Cardiac muscle cell (in vitro differentiated cells and primary cell): ENCODE measurements around the gene GABRE. TPM values are rescaled to one million over a fixed set of nuclear protein-coding genes. Genes with fewer than 3 reads are reported as not detected.
"Not testable (repeated sequence)": the region's sequence is repeated elsewhere in the genome, so short reads cannot be mapped to it uniquely, and the experiment has no call there.

Source experiments
- DNase-seq, 2 donors: peaks; one replicate each; pipeline versions ENCODE4 v3.0.0 to v3.0.0-alpha.2; 2010 to 2017; ENCODE audit warnings: low read depth in 1 of 2, low spot score in 1 of 2
- H3K27ac ChIP-seq: fragments of 200-600 bp; sonication (generic); 2 replicates; pipeline ENCODE4 v1.5.1; 2016
- H3K27me3 ChIP-seq: fragments of 200-600 bp; sonication (generic); 2 replicates; pipeline ENCODE4 v1.6.0; 2016; ENCODE audit warnings: control low read depth
- H3K36me3 ChIP-seq: fragments of 200-600 bp; sonication (generic); 2 replicates; pipeline ENCODE4 v1.5.1; 2016; ENCODE audit warnings: control low read depth
- H3K4me1 ChIP-seq: fragments of 200-600 bp; sonication (generic); 2 replicates; pipeline ENCODE4 v1.8.1; 2017; ENCODE audit warnings: low read depth, mild to moderate bottlenecking, mixed run types
- H3K4me3 ChIP-seq: fragments of 200-600 bp; sonication (generic); 2 replicates; pipeline ENCODE4 v1.5.1; 2016; ENCODE audit warnings: mild to moderate bottlenecking
- H3K9me3 ChIP-seq: fragments of 200-600 bp; sonication (generic); 2 replicates; pipeline ENCODE4 v1.5.1; 2017; ENCODE audit warnings: low read depth, mild to moderate bottlenecking, control low read depth
- polyA plus RNA-seq: library from polyadenylated mRNA; unstranded; fragments of >200 nt; fragmentation: Nextera tagmentation; extraction: Ambion mirVana; gene quantifications from 2 replicates; pipeline ENCODE4 v1.2.1, GENCODE V29; 2016
- total RNA-seq: library from RNA; depleted of rRNA; stranded (reverse); fragments of >200 nt; gene quantifications from 2 replicates; pipeline ENCODE4 v1.2.3, GENCODE V29; 2016
- TF ChIP-seq, protein P1 (sequence below): IDR thresholded peaks from 2 replicates; pipeline ENCODE4 v1.5.1; 2012; ENCODE audit warnings: low read depth, mild to moderate bottlenecking, low read length

GABRE gene
- total and polyA plus RNA-seq, 2 experiments from 2014 or later, result 0.60 to 2.5 TPM

DNA sequence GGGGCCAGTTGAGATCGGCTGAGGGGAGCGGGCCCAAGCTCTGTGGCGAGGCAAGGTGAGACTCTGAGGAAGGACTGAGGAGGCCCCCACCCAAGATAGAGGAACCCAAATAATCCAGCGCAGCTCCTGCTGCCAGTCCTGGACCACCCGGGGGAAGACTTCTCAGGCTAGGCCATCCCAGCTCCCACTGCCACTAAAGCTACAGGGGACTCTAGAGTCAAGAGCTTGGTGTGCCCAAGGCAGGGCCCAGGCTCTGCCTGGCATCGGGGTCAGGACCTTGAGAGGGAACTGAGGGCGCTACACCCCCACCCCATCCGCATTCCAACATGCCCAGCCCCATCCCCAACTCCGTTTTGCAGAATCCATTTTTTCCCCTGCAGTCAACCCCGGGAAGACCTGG is 53.2 kb downstream of the GABRE start:
- TF ChIP-seq, protein P1, sequence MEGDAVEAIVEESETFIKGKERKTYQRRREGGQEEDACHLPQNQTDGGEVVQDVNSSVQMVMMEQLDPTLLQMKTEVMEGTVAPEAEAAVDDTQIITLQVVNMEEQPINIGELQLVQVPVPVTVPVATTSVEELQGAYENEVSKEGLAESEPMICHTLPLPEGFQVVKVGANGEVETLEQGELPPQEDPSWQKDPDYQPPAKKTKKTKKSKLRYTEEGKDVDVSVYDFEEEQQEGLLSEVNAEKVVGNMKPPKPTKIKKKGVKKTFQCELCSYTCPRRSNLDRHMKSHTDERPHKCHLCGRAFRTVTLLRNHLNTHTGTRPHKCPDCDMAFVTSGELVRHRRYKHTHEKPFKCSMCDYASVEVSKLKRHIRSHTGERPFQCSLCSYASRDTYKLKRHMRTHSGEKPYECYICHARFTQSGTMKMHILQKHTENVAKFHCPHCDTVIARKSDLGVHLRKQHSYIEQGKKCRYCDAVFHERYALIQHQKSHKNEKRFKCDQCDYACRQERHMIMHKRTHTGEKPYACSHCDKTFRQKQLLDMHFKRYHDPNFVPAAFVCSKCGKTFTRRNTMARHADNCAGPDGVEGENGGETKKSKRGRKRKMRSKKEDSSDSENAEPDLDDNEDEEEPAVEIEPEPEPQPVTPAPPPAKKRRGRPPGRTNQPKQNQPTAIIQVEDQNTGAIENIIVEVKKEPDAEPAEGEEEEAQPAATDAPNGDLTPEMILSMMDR, result no peak
- Histone ChIP-seq H3K4me1 (no peaks in the 10 kb centered on the region), H3K36me3 (no peaks in the 10 kb centered on the region), H3K9me3 (no peaks in the 10 kb centered on the region), H3K27me3 (no peaks in the 10 kb centered on the region), H3K27ac (no peak overlapping the region), H3K4me3 (no peak overlapping the region)
- no peak for DNase-seq

DNA sequence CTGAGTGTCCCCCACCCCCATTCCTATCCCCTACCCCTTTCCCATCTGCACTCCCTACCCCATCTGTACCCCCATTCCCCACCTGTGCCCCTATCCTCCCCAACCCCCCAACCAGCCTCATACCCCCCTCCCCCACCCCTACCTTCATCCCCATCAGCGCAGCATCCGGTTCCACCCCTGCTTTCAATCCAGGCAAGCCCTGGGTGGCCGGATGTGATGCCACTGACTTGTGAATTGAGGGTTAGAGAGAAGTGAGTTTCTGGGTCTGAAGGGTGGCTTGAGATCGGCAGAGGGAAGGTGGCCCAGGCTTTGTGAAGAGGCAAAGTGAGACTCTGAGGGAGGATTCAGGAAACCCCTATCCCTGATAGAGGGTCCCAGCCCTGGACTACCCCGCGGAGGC is 53.9 kb downstream of the GABRE start:
- H3K4me1 ChIP-seq, result no peaks in the 10 kb centered on the region
- no peak for DNase-seq
- H3K36me3 ChIP-seq, result no peaks in the 10 kb centered on the region
- no peaks in the 10 kb centered on the region for H3K27me3 ChIP-seq
- H3K4me3 ChIP-seq, result no peak overlapping the region
- TF ChIP-seq, protein P1, result no peak
- H3K9me3 ChIP-seq, result no peaks in the 10 kb centered on the region
- no peak overlapping the region for H3K27ac ChIP-seq

DNA sequence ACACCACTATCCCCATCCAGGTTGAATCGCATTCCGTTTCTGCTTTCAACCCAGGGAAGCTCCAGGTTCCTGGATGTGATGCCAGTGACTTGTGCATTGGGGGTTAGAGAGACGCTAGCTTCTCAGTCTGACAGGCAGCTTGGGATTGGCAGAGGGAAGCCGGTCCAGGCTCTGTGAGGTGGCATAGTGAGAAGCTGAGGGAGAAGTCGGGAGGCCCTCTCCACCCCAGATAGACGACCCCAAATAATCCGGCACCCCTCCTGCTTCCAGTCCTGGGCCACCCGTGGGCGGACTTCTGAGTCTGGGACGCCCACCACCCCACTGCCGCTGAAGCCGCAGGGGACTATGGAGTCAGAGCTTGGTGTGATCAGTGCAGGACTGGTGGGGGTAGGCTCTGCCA is 54.4 kb downstream of the GABRE start:
- Histone ChIP-seq H3K27me3 (no peaks in the 10 kb centered on the region), H3K4me3 (no peak overlapping the region), H3K27ac (no peak overlapping the region), H3K9me3 (no peaks in the 10 kb centered on the region), H3K4me1 (no peaks in the 10 kb centered on the region), H3K36me3 (no peaks in the 10 kb centered on the region)
- DNase-seq, result no peak
- TF ChIP-seq, protein P1, result no peak

DNA sequence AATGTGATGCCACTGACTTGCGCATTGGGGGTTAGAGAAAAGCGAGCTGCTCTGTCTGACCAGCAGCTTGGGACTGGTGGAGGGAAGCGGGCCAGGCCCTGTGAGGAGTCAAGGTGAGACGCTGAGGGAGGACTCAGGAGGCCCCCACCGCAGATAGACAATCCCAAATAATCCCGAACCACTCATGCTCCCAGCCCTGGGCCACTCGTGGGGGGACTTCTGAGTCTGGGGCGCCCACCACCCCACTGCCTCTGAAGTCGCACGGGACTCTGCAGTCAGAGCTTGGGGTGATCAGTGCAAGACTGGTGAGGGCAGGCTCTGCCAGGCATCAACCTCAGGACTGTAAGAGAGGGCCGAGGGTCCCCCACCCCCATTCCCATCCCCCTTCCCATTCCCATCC is 54.9 kb downstream of the GABRE start:
- DNase-seq, result no peak
- TF ChIP-seq, protein P1, result no peak
- Histone ChIP-seq H3K27ac (no peak overlapping the region), H3K4me1 (no peaks in the 10 kb centered on the region), H3K4me3 (no peak overlapping the region), H3K27me3 (no peaks in the 10 kb centered on the region), H3K36me3 (no peaks in the 10 kb centered on the region), H3K9me3 (no peaks in the 10 kb centered on the region)

DNA sequence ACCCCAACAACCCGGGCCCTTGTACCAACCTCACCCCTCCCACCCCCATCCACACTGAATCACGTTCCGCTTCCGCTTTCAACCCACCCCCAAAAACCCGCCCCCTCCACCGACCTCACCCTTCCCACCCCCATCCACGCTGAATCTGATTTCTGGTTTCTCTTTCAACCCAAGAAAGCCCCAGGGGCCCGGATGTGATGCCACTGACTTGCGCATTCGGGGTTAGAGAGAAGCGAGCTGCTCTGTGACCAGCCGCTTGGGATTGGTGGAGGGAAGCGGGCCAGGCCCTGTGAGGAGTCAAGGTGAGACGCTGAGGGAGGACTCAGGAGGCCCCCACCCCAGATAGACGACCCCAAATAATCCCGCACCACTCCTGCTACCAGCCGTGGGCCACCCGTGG is 55.7 kb downstream of the GABRE start:
- not testable (repeated sequence) for DNase-seq, H3K27me3 ChIP-seq, H3K4me1 ChIP-seq, H3K4me3 ChIP-seq, H3K36me3 ChIP-seq, H3K9me3 ChIP-seq, H3K27ac ChIP-seq

DNA sequence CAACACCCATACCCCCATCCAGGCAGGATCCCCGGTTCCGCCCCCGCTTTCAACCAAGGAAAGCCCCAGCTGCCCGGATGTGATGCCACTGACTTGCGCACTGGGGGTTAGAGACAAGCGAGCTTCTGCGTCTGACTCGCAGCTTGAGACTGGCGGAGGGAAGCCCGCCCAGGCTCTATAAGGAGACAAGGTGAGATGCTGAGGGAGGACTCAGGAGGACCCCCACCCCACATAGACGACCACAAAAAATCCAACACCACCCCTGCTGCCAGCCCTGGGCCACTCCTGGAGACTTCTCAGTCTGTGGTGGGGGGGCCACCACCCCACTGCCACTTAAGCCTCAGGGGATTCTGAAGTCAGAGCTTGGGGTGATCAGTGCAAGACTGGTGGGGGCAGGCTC is 61.7 kb downstream of the GABRE start, which contains the start of gene MAGEA4:
Gene MAGEA4, plus strand, starts transcription at position 110 of the 400 bp plus-strand sequence. CDS start 10,776 bp downstream, outside the sequence.
- Histone ChIP-seq H3K36me3 (no peaks in the 10 kb centered on the region), H3K27me3 (no peaks in the 10 kb centered on the region), H3K9me3 (no peaks in the 10 kb centered on the region), H3K4me3 (no peak within 1 kb of the TSS), H3K27ac (no peak within 1 kb of the TSS), H3K4me1 (no peaks in the 10 kb centered on the region)
- TF ChIP-seq, protein P1, result no peak
- no peak for DNase-seq
